ENCODE data around the gene PREP.
A peak's percentile ranks its signal among the peaks of the same experiment; 100 is the strongest.

PREP gene

DNA sequence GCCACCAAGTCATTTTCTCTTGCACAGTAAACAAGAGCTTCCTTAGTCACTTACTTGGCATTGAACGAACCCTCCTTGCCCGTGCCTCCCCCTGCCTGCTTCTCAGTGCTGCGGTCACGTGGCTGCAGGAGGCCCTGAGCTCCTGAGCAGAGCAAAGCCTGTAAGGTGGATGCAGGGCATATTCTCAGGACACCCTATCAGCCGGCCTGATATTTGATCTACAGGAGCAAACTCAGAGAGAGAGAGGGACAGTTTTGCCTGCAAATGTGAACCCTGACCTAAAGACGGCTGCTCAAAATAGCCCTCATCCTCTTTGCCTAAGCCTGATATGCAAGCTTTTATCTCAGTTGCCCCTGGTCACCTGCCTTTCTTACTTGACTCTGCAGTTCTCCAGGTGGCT is 130.1 kb downstream of the PREP start:
- Histone ChIP-seq H3K4me3 (ENCODE audit: insufficient read depth in 1 of 2, low read depth in 1 of 2, low read length in 2 of 2) (no peak overlapping the region), H3K18ac (ENCODE audit: low read depth in 1 of 2, low read length in 2 of 2) (no peak overlapping the region), H3K79me1 (replicated peaks; ENCODE audit: low read length, poor library complexity, severe bottlenecking) (no peaks in the 10 kb centered on the region), H2BK12ac (ENCODE audit: low read length in 2 of 2) (no peak overlapping the region), H3K27me3 (ENCODE audit: control insufficient read depth in 1 of 2, insufficient read depth in 1 of 2, low read length in 2 of 2) (peaks cover 0 to 6% of the 10 kb centered on the region in 2 experiments), H4K91ac (ENCODE audit: low read length) (no peak overlapping the region), H3K4me2 (ENCODE audit: low read length, poor library complexity, severe bottlenecking) (no peak overlapping the region), H3K14ac (ENCODE audit: low read length in 2 of 2) (no peak overlapping the region), H3K36me3 (ENCODE audit: control insufficient read depth in 1 of 2, insufficient read depth in 2 of 2, low read depth in 1 of 2, low read length in 2 of 2) (peaks cover 8 to 25% of the 10 kb centered on the region in 2 experiments), H3K9me3 (ENCODE audit: control insufficient read depth, low read length) (no peaks in the 10 kb centered on the region), H3K27ac (ENCODE audit: low read length, poor library complexity, severe bottlenecking) (no peak overlapping the region), H2AFZ (ENCODE audit: low read depth, low read length) (no peak overlapping the region), H2BK15ac (ENCODE audit: low read depth, poor library complexity, severe bottlenecking) (no peak overlapping the region), H3K9ac (ENCODE audit: low read length) (no peak overlapping the region), H2BK120ac (ENCODE audit: low read depth, low read length) (no peak overlapping the region), H3K23ac (ENCODE audit: low read length in 2 of 2) (no peak overlapping the region), H4K8ac (ENCODE audit: low read length) (no peak overlapping the region), H2AK5ac (ENCODE audit: low read length, severe bottlenecking) (no peak overlapping the region), H2BK5ac (ENCODE audit: low read depth, low read length, poor library complexity, severe bottlenecking) (no peak overlapping the region), H3K4me1 (ENCODE audit: control insufficient read depth, insufficient read depth, low read depth, low read length) (no peaks in the 10 kb centered on the region), H3K4ac (ENCODE audit: low read depth in 1 of 2, low read length in 2 of 2) (no peak overlapping the region)
- no peak for DNase-seq
- WGBS: 53% methylated on average over 6 of the region's 6 CpGs

DNA sequence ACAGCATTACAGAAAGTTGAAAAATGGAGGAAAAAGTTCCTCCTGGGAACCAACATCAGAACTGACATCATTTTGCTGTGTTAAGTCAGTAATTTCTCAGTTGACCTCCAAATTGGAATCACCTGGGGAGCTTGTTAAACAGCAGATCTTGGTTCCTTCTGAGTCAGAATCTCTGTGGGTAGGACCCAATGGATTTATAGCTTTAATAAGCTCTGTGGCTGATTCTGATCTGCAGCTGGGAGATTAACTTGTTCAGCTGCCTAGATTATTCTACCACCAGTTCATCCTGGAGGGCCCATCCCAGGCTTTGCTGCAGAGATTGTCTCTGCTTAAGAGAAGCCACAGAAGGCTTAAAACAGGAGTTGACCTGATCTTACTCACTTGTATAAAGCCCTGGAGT is 132.4 kb downstream of the PREP start:
- Histone ChIP-seq H2BK120ac (ENCODE audit: low read depth, low read length) (no peak overlapping the region), H2BK12ac (ENCODE audit: low read length in 2 of 2) (no peak overlapping the region), H2BK15ac (ENCODE audit: low read depth, poor library complexity, severe bottlenecking) (no peak overlapping the region), H3K14ac (ENCODE audit: low read length in 2 of 2) (no peak overlapping the region), H3K9ac (ENCODE audit: low read length) (no peak overlapping the region), H2AK5ac (ENCODE audit: low read length, severe bottlenecking) (no peak overlapping the region), H3K27ac (ENCODE audit: low read length, poor library complexity, severe bottlenecking) (no peak overlapping the region), H3K79me1 (replicated peaks; ENCODE audit: low read length, poor library complexity, severe bottlenecking) (no peaks in the 10 kb centered on the region), H3K36me3 (ENCODE audit: control insufficient read depth in 1 of 2, insufficient read depth in 2 of 2, low read depth in 1 of 2, low read length in 2 of 2) (peaks cover 4 to 7% of the 10 kb centered on the region in 2 experiments), H3K4ac (ENCODE audit: low read depth in 1 of 2, low read length in 2 of 2) (no peak overlapping the region), H2BK5ac (ENCODE audit: low read depth, low read length, poor library complexity, severe bottlenecking) (no peak overlapping the region), H3K23ac (ENCODE audit: low read length in 2 of 2) (no peak overlapping the region), H3K9me3 (ENCODE audit: control insufficient read depth, low read length) (peaks cover 10% of the 10 kb centered on the region), H3K4me3 (ENCODE audit: insufficient read depth in 1 of 2, low read depth in 1 of 2, low read length in 2 of 2) (no peak overlapping the region), H4K91ac (ENCODE audit: low read length) (no peak overlapping the region), H2AFZ (ENCODE audit: low read depth, low read length) (no peak overlapping the region), H4K8ac (ENCODE audit: low read length) (no peak overlapping the region), H3K4me1 (ENCODE audit: control insufficient read depth, insufficient read depth, low read depth, low read length) (no peaks in the 10 kb centered on the region), H3K27me3 (ENCODE audit: control insufficient read depth in 1 of 2, insufficient read depth in 1 of 2, low read length in 2 of 2) (peaks cover 0 to 9% of the 10 kb centered on the region in 2 experiments), H3K4me2 (ENCODE audit: low read length, poor library complexity, severe bottlenecking) (no peak overlapping the region), H3K18ac (ENCODE audit: low read depth in 1 of 2, low read length in 2 of 2) (no peak overlapping the region)
- DNase-seq: no peak

DNA sequence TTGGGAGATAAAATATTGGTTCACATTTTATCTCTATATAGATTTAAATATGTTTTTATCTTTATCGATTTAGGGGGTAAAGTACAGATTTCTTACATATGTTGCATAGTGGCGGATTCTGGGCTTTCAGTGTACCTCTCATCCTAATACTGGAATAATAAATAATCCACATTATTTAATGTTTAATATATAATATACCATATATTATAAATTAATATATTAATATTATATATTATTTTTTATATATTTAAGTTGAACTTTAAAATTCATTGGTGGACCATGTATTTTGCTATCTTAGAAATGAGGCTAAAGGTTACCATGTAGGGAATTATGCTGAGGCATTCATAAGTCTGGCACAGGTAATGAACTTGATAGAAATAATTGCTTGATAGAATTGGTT is 133.5 kb downstream of the PREP start:
- no peak overlapping the region for H2AK5ac ChIP-seq (ENCODE audit: low read length, severe bottlenecking)
- no peak overlapping the region for H2BK12ac ChIP-seq (ENCODE audit: low read length in 2 of 2)
- DNase-seq: no peak
- WGBS: no CpG with 5 or more reads among the region's 2 CpGs
- H3K36me3 ChIP-seq (ENCODE audit: control insufficient read depth in 1 of 2, insufficient read depth in 2 of 2, low read depth in 1 of 2, low read length in 2 of 2): peaks cover 0 to 1% of the 10 kb centered on the region in 2 experiments
- H2BK15ac ChIP-seq (ENCODE audit: low read depth, poor library complexity, severe bottlenecking): no peak overlapping the region
- H3K4me1 ChIP-seq (ENCODE audit: control insufficient read depth, insufficient read depth, low read depth, low read length): no peaks in the 10 kb centered on the region
- no peak overlapping the region for H3K27ac ChIP-seq (ENCODE audit: low read length, poor library complexity, severe bottlenecking)
- no peak overlapping the region for H3K18ac ChIP-seq (ENCODE audit: low read depth in 1 of 2, low read length in 2 of 2)
- no peak overlapping the region for H2BK5ac ChIP-seq (ENCODE audit: low read depth, low read length, poor library complexity, severe bottlenecking)
- no peak overlapping the region for H3K4ac ChIP-seq (ENCODE audit: low read depth in 1 of 2, low read length in 2 of 2)
- H4K91ac ChIP-seq (ENCODE audit: low read length): no peak overlapping the region
- no peak overlapping the region for H2AFZ ChIP-seq (ENCODE audit: low read depth, low read length)
- peaks cover 0 to 12% of the 10 kb centered on the region in 2 experiments for H3K27me3 ChIP-seq (ENCODE audit: control insufficient read depth in 1 of 2, insufficient read depth in 1 of 2, low read length in 2 of 2)
- H3K9me3 ChIP-seq (ENCODE audit: control insufficient read depth, low read length): peaks cover 10% of the 10 kb centered on the region
- H3K79me1 ChIP-seq (replicated peaks; ENCODE audit: low read length, poor library complexity, severe bottlenecking): no peaks in the 10 kb centered on the region
- no peak overlapping the region for H3K4me2 ChIP-seq (ENCODE audit: low read length, poor library complexity, severe bottlenecking)
- H2BK120ac ChIP-seq (ENCODE audit: low read depth, low read length): no peak overlapping the region
- H4K8ac ChIP-seq (ENCODE audit: low read length): no peak overlapping the region
- no peak overlapping the region for H3K4me3 ChIP-seq (ENCODE audit: insufficient read depth in 1 of 2, low read depth in 1 of 2, low read length in 2 of 2)
- no peak overlapping the region for H3K9ac ChIP-seq (ENCODE audit: low read length)
- H3K23ac ChIP-seq (ENCODE audit: low read length in 2 of 2): no peak overlapping the region
- H3K14ac ChIP-seq (ENCODE audit: low read length in 2 of 2): no peak overlapping the region

DNA sequence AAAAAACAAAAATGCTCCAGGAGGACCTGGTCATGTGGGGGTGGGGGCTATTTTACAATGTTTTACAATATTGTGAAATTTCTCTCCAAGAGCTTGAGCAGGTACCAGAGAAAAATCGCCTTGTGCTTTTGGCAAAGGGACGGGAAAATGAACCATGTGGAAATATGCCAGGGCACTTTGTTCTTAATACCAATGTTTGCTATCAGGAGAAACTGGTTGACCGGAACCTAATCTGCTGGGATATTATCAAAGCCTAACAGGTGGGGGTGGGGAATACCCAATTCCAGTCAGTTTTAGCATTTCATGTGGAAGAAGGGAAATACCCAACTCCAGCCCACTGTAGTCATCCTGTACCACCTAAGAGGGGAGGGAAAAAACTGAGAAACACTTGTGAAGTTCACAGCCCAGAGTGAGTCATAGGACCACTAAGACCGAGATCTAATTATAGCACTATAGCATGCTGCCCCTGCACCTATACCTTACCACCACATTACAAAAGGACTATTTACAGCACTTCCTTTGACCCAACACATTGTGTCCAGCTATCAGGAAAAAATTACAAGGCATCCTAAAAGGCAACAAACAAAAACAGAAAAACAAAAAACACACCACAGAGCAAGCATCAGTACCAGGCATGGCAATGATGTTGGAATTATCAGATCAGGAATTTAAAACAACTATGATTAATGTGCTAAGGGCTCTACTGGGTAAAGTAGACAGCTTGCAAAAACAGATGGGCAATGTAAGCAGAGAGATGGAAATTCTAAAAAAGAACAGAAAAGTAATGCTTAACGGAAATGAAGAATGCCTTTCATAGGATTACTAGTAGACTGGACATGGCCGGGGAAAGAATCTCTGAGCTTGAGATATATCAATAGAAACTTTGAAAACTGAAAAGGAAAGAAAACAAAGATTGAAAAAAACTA is 138.9 kb downstream of the PREP start:
- no peak overlapping the region for H3K27ac ChIP-seq (ENCODE audit: low read length, poor library complexity, severe bottlenecking)
- H2BK15ac ChIP-seq (ENCODE audit: low read depth, poor library complexity, severe bottlenecking): no peak overlapping the region
- H3K4me1 ChIP-seq (ENCODE audit: control insufficient read depth, insufficient read depth, low read depth, low read length): no peaks in the 10 kb centered on the region
- no peak overlapping the region for H3K4ac ChIP-seq (ENCODE audit: low read depth in 1 of 2, low read length in 2 of 2)
- H2BK120ac ChIP-seq (ENCODE audit: low read depth, low read length): no peak overlapping the region
- no peak overlapping the region for H4K8ac ChIP-seq (ENCODE audit: low read length)
- peak; percentile 55 for DNase-seq
- H3K18ac ChIP-seq (ENCODE audit: low read depth in 1 of 2, low read length in 2 of 2): no peak overlapping the region
- peaks cover 0 to 53% of the 10 kb centered on the region in 2 experiments for H3K27me3 ChIP-seq (ENCODE audit: control insufficient read depth in 1 of 2, insufficient read depth in 1 of 2, low read length in 2 of 2)
- H2BK5ac ChIP-seq (ENCODE audit: low read depth, low read length, poor library complexity, severe bottlenecking): no peak overlapping the region
- no peaks in the 10 kb centered on the region for H3K79me1 ChIP-seq (replicated peaks; ENCODE audit: low read length, poor library complexity, severe bottlenecking)
- no peak overlapping the region for H2AFZ ChIP-seq (ENCODE audit: low read depth, low read length)
- H2AK5ac ChIP-seq (ENCODE audit: low read length, severe bottlenecking): no peak overlapping the region
- no peak overlapping the region for H2BK12ac ChIP-seq (ENCODE audit: low read length in 2 of 2)
- H3K4me3 ChIP-seq (ENCODE audit: insufficient read depth in 1 of 2, low read depth in 1 of 2, low read length in 2 of 2): no peak overlapping the region
- no peak overlapping the region for H3K23ac ChIP-seq (ENCODE audit: low read length in 2 of 2)
- no peaks in the 10 kb centered on the region for H3K36me3 ChIP-seq (ENCODE audit: control insufficient read depth in 1 of 2, insufficient read depth in 2 of 2, low read depth in 1 of 2, low read length in 2 of 2)
- 87% methylated on average over 6 of the region's 6 CpGs for WGBS
- no peak overlapping the region for H3K9ac ChIP-seq (ENCODE audit: low read length)
- no peak overlapping the region for H3K4me2 ChIP-seq (ENCODE audit: low read length, poor library complexity, severe bottlenecking)
- peaks cover 10% of the 10 kb centered on the region for H3K9me3 ChIP-seq (ENCODE audit: control insufficient read depth, low read length)
- no peak overlapping the region for H3K14ac ChIP-seq (ENCODE audit: low read length in 2 of 2)
- H4K91ac ChIP-seq (ENCODE audit: low read length): no peak overlapping the region
